Neutrophil (primary cell): ENCODE measurements around the gene SHISAL1.

Source experiments
- H3K27ac ChIP-seq: fragments of 200-600 bp; sonication (generic); 2 replicates; pipeline ENCODE4 v1.5.1; 2016; ENCODE audit warnings: mild to moderate bottlenecking, moderate library complexity
- H3K27me3 ChIP-seq: fragments of 200-600 bp; sonication (generic); 2 replicates; pipeline ENCODE4 v1.6.0; 2016; ENCODE audit warnings: mild to moderate bottlenecking
- H3K36me3 ChIP-seq: fragments of 200-600 bp; sonication (generic); 2 replicates; pipeline ENCODE4 v1.5.1; 2017
- H3K4me1 ChIP-seq, 2 experiments: fragments of 200-600 bp in 1 of 2; sonication (generic) in 1 of 2; 1 replicate in 1 of 2; 2 replicates in 1 of 2; pipeline versions ENCODE4 v1.5.1 to v1.6.1; 2013 to 2016; ENCODE audit warnings: low read depth in 1 of 2, low read length in 1 of 2, mild to moderate bottlenecking in 1 of 2, moderate library complexity in 1 of 2; ENCODE audit not compliant: control insufficient read depth in 1 of 2, insufficient read depth in 1 of 2
- H3K4me3 ChIP-seq, 2 experiments: fragments of 200-600 bp in 1 of 2; sonication (generic) in 1 of 2; 1 replicate in 1 of 2; 2 replicates in 1 of 2; pipeline ENCODE4 v1.5.1; 2013 to 2016; ENCODE audit warnings: low read depth in 1 of 2, low read length in 1 of 2, mild to moderate bottlenecking in 1 of 2, moderate library complexity in 1 of 2
- H3K9me3 ChIP-seq: fragments of 200-600 bp; sonication (generic); 2 replicates; pipeline ENCODE4 v1.5.1; 2016
- CTCF ChIP-seq: fragments of 200-600 bp; sonication (generic); IDR thresholded peaks from 2 replicates; pipeline ENCODE4 v1.5.1; 2016; ENCODE audit warnings: antibody characterized with exemption

SHISAL1 gene

GRCh38 chr22:44301039-44301438, 11.7 kb downstream of the SHISAL1 start:
- Histone ChIP-seq H3K9me3 (no peaks in the 10 kb centered on the region), H3K4me3 (no peak overlapping the region), H3K27ac (no peak overlapping the region), H3K36me3 (no peaks in the 10 kb centered on the region), H3K27me3 (no peaks in the 10 kb centered on the region), H3K4me1 (no peaks in the 10 kb centered on the region)
- no peak for TF ChIP-seq CTCF

GRCh38 chr22:44299124-44299523, 13.6 kb downstream of the SHISAL1 start:
- Histone ChIP-seq H3K9me3 (no peaks in the 10 kb centered on the region), H3K36me3 (no peaks in the 10 kb centered on the region), H3K4me3 (no peak overlapping the region), H3K4me1 (no peaks in the 10 kb centered on the region), H3K27ac (no peak overlapping the region), H3K27me3 (no peaks in the 10 kb centered on the region)
- no peak for TF ChIP-seq CTCF

- H3K27ac ChIP-seq, result no peak overlapping the region
- H3K9me3 ChIP-seq, result no peaks in the 10 kb centered on the region
- H3K4me1 ChIP-seq, result no peaks in the 10 kb centered on the region
- H3K36me3 ChIP-seq, result no peaks in the 10 kb centered on the region
- H3K27me3 ChIP-seq, result no peaks in the 10 kb centered on the region
- no peak overlapping the region for H3K4me3 ChIP-seq
- TF ChIP-seq CTCF, result no peak
Observed at GRCh38 chr22:44298406-44299091, 14.2 kb downstream of the SHISAL1 start.

- no peak for TF ChIP-seq CTCF
- Histone ChIP-seq H3K9me3 (no peaks in the 10 kb centered on the region), H3K4me1 (no peaks in the 10 kb centered on the region), H3K36me3 (no peaks in the 10 kb centered on the region), H3K27ac (no peak overlapping the region), H3K27me3 (no peaks in the 10 kb centered on the region), H3K4me3 (no peak overlapping the region)
Observed at GRCh38 chr22:44297470-44298061, 15.2 kb downstream of the SHISAL1 start.

- Histone ChIP-seq H3K27ac (no peak overlapping the region), H3K4me1 (no peaks in the 10 kb centered on the region), H3K4me3 (no peak overlapping the region), H3K36me3 (no peaks in the 10 kb centered on the region), H3K27me3 (peaks cover 5% of the 10 kb centered on the region), H3K9me3 (no peaks in the 10 kb centered on the region)
- no peak for TF ChIP-seq CTCF
Observed at GRCh38 chr22:44295406-44295805, 17.3 kb downstream of the SHISAL1 start.
